MM.1S (cell line): ENCODE results near the gene PARD3.

Experiments used
- CTCF ChIP-seq: fragments of 300-600 bp; sonication (generic); IDR thresholded peaks from 2 replicates; pipeline ENCODE4 v1.5.1; 2016; ENCODE audit warnings: antibody characterized with exemption, low read length, mixed read lengths
- EZH2phosphoT487 ChIP-seq: fragments of 300-600 bp; sonication (generic); IDR thresholded peaks from 2 replicates; pipeline ENCODE4 v1.6.1; 2018; ENCODE audit warnings: antibody characterized with exemption, low read length

GRCh38 chr10:34826857-34827766 lies 12.0 kb upstream of the PARD3 start:
- TF ChIP-seq CTCF (no peak), EZH2phosphoT487 (no peak)
